OCI-LY7 (cell line): ENCODE results near the gene SH2D3A. TPM values are rescaled to one million over a fixed set of nuclear protein-coding genes. Genes with fewer than 3 reads are reported as not detected.

Experiments
- BruUV-seq: library from RNA; stranded (reverse); fragments of 400-500 nt; replicated peaks from 2 replicates; lab custom pipeline; 2021; lab: Mats Ljungman, UMichigan
- CTCF ChIA-PET: fragments of 300-600 bp; sonication (Branson Sonifier 250); formaldehyde crosslinking; loops from one replicate; lab custom pipeline; 2022; ENCODE audit warnings: antibody characterized with exemption; ENCODE audit not compliant: unreplicated experiment; lab: Charles Lee
- POLR2A ChIA-PET: fragments of 300-600 bp; sonication (Branson Sonifier 250); formaldehyde crosslinking; loops from one replicate; lab custom pipeline; 2022; ENCODE audit warnings: antibody characterized with exemption; lab: Charles Lee
- DNase-seq: peaks from one replicate; pipeline ENCODE4 v3.0.0-alpha.2; 2015; ENCODE audit warnings: low spot score
- H2AFZ ChIP-seq: fragments of 200-600 bp; sonication (generic), shearing (Covaris generic); 2 replicates; pipeline ENCODE4 v1.6.1; 2014; ENCODE audit warnings: mild to moderate bottlenecking, antibody characterized with exemption, low read length, moderate library complexity
- H3K27ac ChIP-seq: fragments of 200-600 bp; sonication (generic); 2 replicates; pipeline ENCODE4 v1.5.1; 2014; ENCODE audit warnings: mixed run types, low read depth, mild to moderate bottlenecking, moderate library complexity, low read length, inconsistent platforms; ENCODE audit not compliant: poor library complexity, severe bottlenecking
- H3K36me3 ChIP-seq: fragments of 200-600 bp; sonication (generic); 2 replicates; pipeline ENCODE4 v1.6.1; 2014; ENCODE audit warnings: mild to moderate bottlenecking, antibody characterized with exemption, low read length, moderate library complexity, mixed read lengths; ENCODE audit not compliant: insufficient read depth
- H3K4me1 ChIP-seq: fragments of 200-600 bp; sonication (generic); 2 replicates; pipeline ENCODE4 v1.5.1; 2014; ENCODE audit warnings: mild to moderate bottlenecking, low read length; ENCODE audit not compliant: insufficient read depth, poor library complexity, severe bottlenecking
- H3K4me2 ChIP-seq: fragments of 200-600 bp; sonication (generic); 2 replicates; pipeline ENCODE4 v1.6.1; 2014; ENCODE audit warnings: mild to moderate bottlenecking, low read length
- H3K4me3 ChIP-seq: fragments of 200-600 bp; sonication (generic); 2 replicates; pipeline ENCODE4 v1.5.1; 2014; ENCODE audit warnings: mild to moderate bottlenecking, low read depth, low read length; ENCODE audit not compliant: poor library complexity, severe bottlenecking
- H3K79me2 ChIP-seq: fragments of 200-600 bp; sonication (generic); 2 replicates; pipeline ENCODE4 v1.6.1; 2016; ENCODE audit warnings: low read depth, mild to moderate bottlenecking, low read length, moderate library complexity, mixed read lengths; ENCODE audit not compliant: insufficient read depth
- H3K9me2 ChIP-seq: fragments of 200-600 bp; sonication (generic); 2 replicates; pipeline ENCODE4 v1.6.1; 2016; ENCODE audit warnings: mild to moderate bottlenecking, low read length, mixed read lengths; ENCODE audit not compliant: insufficient read depth
- H3K9me3 ChIP-seq: fragments of 200-600 bp; sonication (generic); 2 replicates; pipeline ENCODE4 v1.6.1; 2014; ENCODE audit warnings: mild to moderate bottlenecking, mixed run types, low read length, mixed read lengths
- H4K20me1 ChIP-seq: fragments of 200-600 bp; sonication (generic); 2 replicates; pipeline ENCODE4 v1.6.1; 2014; ENCODE audit warnings: mild to moderate bottlenecking, antibody characterized with exemption, low read length, moderate library complexity, mixed read lengths; ENCODE audit not compliant: insufficient read depth
- EZH2phosphoT487 ChIP-seq: fragments of 200-600 bp; sonication (generic); IDR thresholded peaks from 2 replicates; pipeline ENCODE4 v1.6.1; 2018; ENCODE audit warnings: low read depth, borderline replicate concordance, mild to moderate bottlenecking, mixed run types, antibody characterized with exemption, low read length, moderate library complexity, mixed read lengths
- intact Hi-C: fragments of 100-400 bp; cut with micrococcal nuclease; formaldehyde crosslinking; loops from one replicate; pipeline ENCODE4 v1.10.0; 2022; ENCODE audit not compliant: unreplicated experiment
- total RNA-seq, 2 experiments: library from RNA; depleted of rRNA in 1 of 2; stranded (reverse); fragments of >200 nt in 1 of 2; shearing (Covaris generic) in 1 of 2; gene quantifications; 2 replicates each; pipeline ENCODE4 v1.2.3, GENCODE V29; 2014 to 2022
- TF ChIP-seq, protein P1 (sequence below): fragments of 200-600 bp; sonication (generic); conservative IDR thresholded peaks from 2 replicates; pipeline ENCODE4 v1.5.1; 2014; ENCODE audit warnings: mild to moderate bottlenecking, antibody characterized with exemption, low read length, moderate library complexity, mixed read lengths

Gene SH2D3A
- total RNA-seq, 2 experiments from 2014 or later, result 7.8 to 13.3 TPM

DNA sequence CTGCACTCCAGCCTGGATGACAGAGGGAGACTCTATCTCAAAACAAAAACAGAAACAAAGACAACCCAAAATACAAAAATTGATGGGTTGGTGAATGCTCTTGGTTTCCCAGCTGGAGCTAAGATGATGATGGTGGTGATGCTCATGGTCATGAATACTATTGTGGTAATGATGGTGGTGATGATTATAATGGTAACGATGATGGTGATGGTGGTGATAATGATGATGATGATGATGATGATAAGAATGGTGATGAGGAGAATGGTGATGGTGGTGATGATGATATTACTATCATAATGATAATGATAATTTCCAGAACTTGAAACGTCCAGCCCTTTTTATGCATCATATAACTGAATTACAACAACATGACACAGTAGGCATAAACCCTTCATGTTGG, 45.4 kb upstream of the SH2D3A start:
- DNase-seq, result no peak
- intact Hi-C loops, result no loop called here
- Histone ChIP-seq H4K20me1 (no peaks in the 10 kb centered on the region), H3K4me2 (no peak overlapping the region), H2AFZ (no peak overlapping the region), H3K27ac (no peak overlapping the region), H3K4me3 (no peak overlapping the region), H3K4me1 (peaks cover 7% of the 10 kb centered on the region), H3K36me3 (peaks cover 67% of the 10 kb centered on the region), H3K79me2 (peaks cover 87% of the 10 kb centered on the region), H3K9me3 (peaks cover 8% of the 10 kb centered on the region), H3K9me2 (no peaks in the 10 kb centered on the region)
- no peak for TF ChIP-seq EZH2phosphoT487
- TF ChIP-seq, protein P1, sequence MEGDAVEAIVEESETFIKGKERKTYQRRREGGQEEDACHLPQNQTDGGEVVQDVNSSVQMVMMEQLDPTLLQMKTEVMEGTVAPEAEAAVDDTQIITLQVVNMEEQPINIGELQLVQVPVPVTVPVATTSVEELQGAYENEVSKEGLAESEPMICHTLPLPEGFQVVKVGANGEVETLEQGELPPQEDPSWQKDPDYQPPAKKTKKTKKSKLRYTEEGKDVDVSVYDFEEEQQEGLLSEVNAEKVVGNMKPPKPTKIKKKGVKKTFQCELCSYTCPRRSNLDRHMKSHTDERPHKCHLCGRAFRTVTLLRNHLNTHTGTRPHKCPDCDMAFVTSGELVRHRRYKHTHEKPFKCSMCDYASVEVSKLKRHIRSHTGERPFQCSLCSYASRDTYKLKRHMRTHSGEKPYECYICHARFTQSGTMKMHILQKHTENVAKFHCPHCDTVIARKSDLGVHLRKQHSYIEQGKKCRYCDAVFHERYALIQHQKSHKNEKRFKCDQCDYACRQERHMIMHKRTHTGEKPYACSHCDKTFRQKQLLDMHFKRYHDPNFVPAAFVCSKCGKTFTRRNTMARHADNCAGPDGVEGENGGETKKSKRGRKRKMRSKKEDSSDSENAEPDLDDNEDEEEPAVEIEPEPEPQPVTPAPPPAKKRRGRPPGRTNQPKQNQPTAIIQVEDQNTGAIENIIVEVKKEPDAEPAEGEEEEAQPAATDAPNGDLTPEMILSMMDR, result no peak
- CTCF ChIA-PET, result no interaction called here
- BruUV-seq, result TSS peak; percentile 17
- POLR2A ChIA-PET, result interaction anchor here (0.7 to 1.6 kb wide), 5 partner anchors 9 to 75 kb away, joined by 3 to 6 read pairs (median 3); no protein-coding TSS in a partner anchor

- Histone ChIP-seq H3K9me2 (no peaks in the 10 kb centered on the region), H3K79me2 (peaks cover 87% of the 10 kb centered on the region), H3K4me3 (no peak overlapping the region), H3K9me3 (peaks cover 8% of the 10 kb centered on the region), H3K27ac (no peak overlapping the region), H3K36me3 (peaks cover 68% of the 10 kb centered on the region), H4K20me1 (no peaks in the 10 kb centered on the region), H3K4me2 (no peak overlapping the region), H3K4me1 (peaks cover 7% of the 10 kb centered on the region), H2AFZ (no peak overlapping the region)
- no peak for TF ChIP-seq EZH2phosphoT487
- TF ChIP-seq, protein P1, result no peak
- POLR2A ChIA-PET, result interaction anchor here (0.7 to 1.0 kb wide), 2 partner anchors 20 to 39 kb away, joined by 3 read pairs; partner anchors contain the start of gene VAV1
- DNase-seq, result peak; percentile 58
- intact Hi-C loops, result no loop called here
- no TSS peak for BruUV-seq
- CTCF ChIA-PET, result no interaction called here
Observed at GRCh38 chr19:6811906-6812305, 44.7 kb upstream of the SH2D3A start.

- CTCF ChIA-PET, result no interaction called here
- no TSS peak for BruUV-seq
- Histone ChIP-seq H3K4me3 (no peak overlapping the region), H3K27ac (no peak overlapping the region), H2AFZ (no peak overlapping the region), H3K4me1 (peaks cover 7% of the 10 kb centered on the region), H3K4me2 (no peak overlapping the region), H3K9me3 (peaks cover 8% of the 10 kb centered on the region), H3K9me2 (no peaks in the 10 kb centered on the region), H3K79me2 (peaks cover 91% of the 10 kb centered on the region), H4K20me1 (no peaks in the 10 kb centered on the region), H3K36me3 (peaks cover 68% of the 10 kb centered on the region)
- POLR2A ChIA-PET, result interaction anchor here (0.7 kb wide), 1 partner anchor 39 kb away, joined by 3 read pairs; the partner anchor contains the start of gene VAV1
- DNase-seq, result no peak
- TF ChIP-seq EZH2phosphoT487, result no peak
- TF ChIP-seq, protein P1, result no peak
- intact Hi-C loops, result no loop called here
Observed at GRCh38 chr19:6811378-6811777, 44.1 kb upstream of the SH2D3A start.
